Activated CD4-positive, alpha-beta memory T cell treated with anti-CD3 and anti-CD28 coated beads, Interleukin-2, amount 10 ng/mL, durations not matched to agents 7 days and 5 days (primary cell): ENCODE measurements around the gene DZIP1L. TPM values are rescaled to one million over a fixed set of nuclear protein-coding genes. Genes with fewer than 3 reads are reported as not detected.

Source experiments
- CTCF ChIA-PET: fragments of 350-600 bp; sonication (Branson Sonifier 250); formaldehyde crosslinking; loops from one replicate; lab custom pipeline; 2021; ENCODE audit warnings: antibody characterized with exemption, inconsistent platforms; lab: Charles Lee
- POLR2A ChIA-PET: fragments of 350-600 bp; sonication (Branson Sonifier 250); formaldehyde crosslinking; loops from one replicate; lab custom pipeline; 2021; ENCODE audit warnings: antibody characterized with exemption; lab: Charles Lee
- DNase-seq: peaks from one replicate; pipeline ENCODE4 v3.0.0-alpha.2; 2020
- H3K27ac Mint-ChIP-seq: one replicate; pipeline ENCODE4 v1.8.0; 2021; ENCODE audit warnings: mild to moderate bottlenecking, mixed read lengths
- H3K27me3 Mint-ChIP-seq: one replicate; pipeline ENCODE4 v1.8.0; 2021; ENCODE audit warnings: mixed read lengths
- H3K36me3 Mint-ChIP-seq: one replicate; pipeline ENCODE4 v1.8.0; 2021; ENCODE audit warnings: low read depth, mixed read lengths
- H3K4me1 Mint-ChIP-seq: one replicate; pipeline ENCODE4 v1.8.0; 2021; ENCODE audit warnings: mixed read lengths
- H3K4me3 Mint-ChIP-seq: one replicate; pipeline ENCODE4 v1.8.0; 2021; ENCODE audit warnings: mild to moderate bottlenecking, mixed read lengths
- H3K9me3 Mint-ChIP-seq: one replicate; pipeline ENCODE4 v1.8.0; 2021; ENCODE audit warnings: mixed read lengths
- total RNA-seq, 2 experiments: library from RNA; stranded (reverse); gene quantifications; one replicate each; pipeline ENCODE4 v1.2.3, GENCODE V29; 2021

DZIP1L gene
- total RNA-seq, 2 experiments from 2014 or later: 0.05 TPM; not detected in 1

DNA sequence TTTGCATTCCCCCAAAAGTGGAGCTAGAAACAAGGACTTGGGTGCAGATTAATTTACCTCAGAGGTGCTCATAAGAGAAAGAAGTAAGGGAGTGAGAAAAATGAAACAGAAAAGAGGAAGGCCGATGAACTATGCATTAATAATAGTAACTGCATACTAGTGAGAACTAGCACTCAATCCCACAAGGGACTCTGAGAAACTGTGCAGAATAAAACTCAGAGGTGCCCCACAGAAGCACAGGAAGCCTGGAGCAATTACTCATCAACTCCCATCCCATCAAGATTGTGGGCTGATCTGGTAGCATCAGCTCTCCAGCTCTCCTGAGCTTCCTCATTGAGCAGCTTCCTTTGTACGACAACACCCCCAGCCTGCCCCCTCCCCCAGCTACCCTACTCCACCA lies 54.6 kb downstream of the DZIP1L start:
- H3K27ac Mint-ChIP-seq: no peak overlapping the region
- CTCF ChIA-PET: interaction anchor here (1.2 to 1.5 kb wide), 2 partner anchors 9 to 10 kb away, joined by 3 to 5 read pairs; no protein-coding TSS in a partner anchor
- DNase-seq: no peak
- H3K9me3 Mint-ChIP-seq: no peaks in the 10 kb centered on the region
- POLR2A ChIA-PET: no interaction called here
- H3K4me3 Mint-ChIP-seq: no peak overlapping the region
- peaks cover 31% of the 10 kb centered on the region for H3K27me3 Mint-ChIP-seq
- peaks cover 9% of the 10 kb centered on the region for H3K4me1 Mint-ChIP-seq
- no peaks in the 10 kb centered on the region for H3K36me3 Mint-ChIP-seq

DNA sequence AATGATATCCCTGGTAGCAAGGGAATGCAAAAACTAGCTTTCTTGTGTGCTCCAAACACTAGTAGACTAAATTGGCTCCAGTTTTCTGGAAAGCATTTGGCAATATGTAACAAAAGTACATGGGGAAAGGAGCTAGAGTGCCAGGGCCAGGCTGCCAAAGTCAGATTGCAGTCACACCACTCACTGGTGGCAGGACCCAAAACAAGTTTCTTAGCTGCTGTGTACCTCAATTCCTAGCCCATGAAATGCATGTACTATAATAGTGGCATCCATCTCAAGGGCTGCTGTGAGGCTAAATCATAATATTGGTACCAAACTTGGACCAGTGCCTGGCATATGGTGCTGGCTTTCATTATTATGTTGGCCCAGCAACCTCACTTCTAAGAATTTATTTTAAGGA lies 56.1 kb downstream of the DZIP1L start:
- H3K9me3 Mint-ChIP-seq: no peaks in the 10 kb centered on the region
- H3K27ac Mint-ChIP-seq: no peak overlapping the region
- H3K27me3 Mint-ChIP-seq: peaks cover 35% of the 10 kb centered on the region
- H3K4me3 Mint-ChIP-seq: no peak overlapping the region
- H3K36me3 Mint-ChIP-seq: no peaks in the 10 kb centered on the region
- ChIA-PET CTCF (no interaction called here), POLR2A (no interaction called here)
- no peaks in the 10 kb centered on the region for H3K4me1 Mint-ChIP-seq
- no peak for DNase-seq

DNA sequence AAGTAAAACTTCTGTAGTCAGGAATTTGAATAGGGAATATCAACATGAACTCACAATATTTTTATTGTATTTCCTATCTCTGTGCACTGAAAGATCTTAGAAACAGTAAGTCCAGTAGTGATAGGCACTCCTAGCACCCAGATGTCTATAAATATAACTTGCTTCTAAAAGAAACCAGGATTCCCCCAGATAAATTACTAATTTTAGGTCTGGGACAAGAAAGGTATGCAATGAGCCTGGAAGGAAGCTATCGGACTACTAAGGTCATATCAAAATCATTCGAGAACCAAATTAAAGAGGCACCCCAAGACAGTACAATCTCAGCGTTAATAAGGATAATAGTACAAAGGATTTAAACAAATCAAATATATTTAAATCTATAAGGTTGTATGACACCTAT lies 58.0 kb downstream of the DZIP1L start:
- Mint-ChIP-seq H3K9me3 (no peaks in the 10 kb centered on the region), H3K27ac (no peak overlapping the region), H3K4me3 (no peak overlapping the region), H3K4me1 (no peaks in the 10 kb centered on the region), H3K27me3 (peaks cover 34% of the 10 kb centered on the region), H3K36me3 (no peaks in the 10 kb centered on the region)
- ChIA-PET CTCF (interaction anchor here (0.8 to 1.0 kb wide), 3 partner anchors 10 to 14 kb away, joined by 3 read pairs; no protein-coding TSS in a partner anchor), POLR2A (no interaction called here)
- no peak for DNase-seq

DNA sequence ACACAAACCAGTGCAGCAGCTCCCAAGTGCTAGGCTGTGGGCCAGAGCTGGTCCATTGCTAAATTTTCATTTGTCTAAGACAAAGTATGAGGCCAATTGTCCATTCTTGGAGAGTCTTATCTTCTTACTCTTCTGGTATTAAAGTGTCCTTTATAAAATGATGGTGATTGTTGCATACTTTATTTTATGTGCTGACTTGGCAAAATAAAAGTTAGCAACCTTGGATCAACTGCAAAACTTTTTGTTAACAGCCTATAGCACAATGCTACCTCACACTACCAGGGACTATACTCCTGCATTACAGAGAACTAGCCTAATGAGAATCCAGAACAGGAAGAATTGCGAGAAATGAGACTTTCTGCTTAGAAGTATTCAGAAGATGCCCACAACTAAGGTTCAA lies 61.4 kb downstream of the DZIP1L start:
- no peaks in the 10 kb centered on the region for H3K4me1 Mint-ChIP-seq
- H3K27ac Mint-ChIP-seq: no peak overlapping the region
- ChIA-PET CTCF (interaction anchor here (0.7 to 1.4 kb wide), 2 partner anchors 13 to 1521 kb away, joined by 3 to 4 read pairs; no protein-coding TSS in a partner anchor), POLR2A (no interaction called here)
- no peaks in the 10 kb centered on the region for H3K9me3 Mint-ChIP-seq
- no peak for DNase-seq
- no peaks in the 10 kb centered on the region for H3K36me3 Mint-ChIP-seq
- peaks cover 29% of the 10 kb centered on the region for H3K27me3 Mint-ChIP-seq
- no peak overlapping the region for H3K4me3 Mint-ChIP-seq

DNA sequence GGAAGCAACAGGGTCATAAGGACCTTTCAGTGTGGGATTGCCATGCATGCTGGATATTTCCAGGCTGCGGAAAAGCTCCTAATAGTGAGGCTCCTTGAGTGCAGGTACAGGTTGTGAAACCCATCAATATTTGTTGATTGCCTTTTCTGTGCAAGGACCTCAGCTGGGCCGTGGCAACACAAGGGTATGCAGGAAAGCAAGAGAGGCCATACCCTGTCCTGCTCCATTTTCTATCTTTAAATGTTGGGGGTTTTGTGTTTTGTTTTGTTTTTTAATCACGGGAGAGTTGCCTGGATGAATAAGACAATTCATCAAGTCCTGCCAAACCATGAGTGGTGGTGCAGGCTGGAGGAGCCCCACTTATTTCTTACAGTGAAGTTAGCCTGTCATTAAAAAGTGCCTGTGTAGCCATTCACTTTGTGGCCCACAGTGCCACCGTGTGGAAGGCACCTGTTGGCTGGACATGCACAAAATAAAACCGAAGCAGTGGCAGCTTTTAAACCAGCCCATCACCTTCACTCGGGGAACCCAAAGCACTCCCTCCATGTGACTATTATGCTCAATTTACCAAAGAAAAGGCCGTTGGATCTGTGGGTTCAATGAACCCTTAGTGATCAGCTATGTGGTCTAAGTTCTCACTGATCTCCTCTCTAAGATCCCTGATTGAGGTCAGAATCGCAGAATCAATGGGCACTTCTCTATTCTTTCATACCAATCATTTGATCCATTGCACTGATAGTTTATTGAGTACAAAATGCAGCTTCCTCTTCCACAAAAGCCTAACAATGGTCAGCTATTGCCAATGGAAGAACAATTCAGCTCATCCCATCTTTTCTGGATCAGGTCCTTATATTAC lies 63.2 kb downstream of the DZIP1L start:
- Mint-ChIP-seq H3K4me3 (no peak overlapping the region), H3K27me3 (peaks cover 22% of the 10 kb centered on the region), H3K27ac (no peak overlapping the region), H3K4me1 (no peaks in the 10 kb centered on the region), H3K9me3 (no peaks in the 10 kb centered on the region), H3K36me3 (no peaks in the 10 kb centered on the region)
- ChIA-PET POLR2A (interaction anchor here (1.1 kb wide), 1 partner anchor 14 kb away, joined by 5 read pairs; no protein-coding TSS in a partner anchor), CTCF (interaction anchor here (0.9 kb wide), 1 partner anchor 943 kb away, joined by 3 read pairs; no protein-coding TSS in a partner anchor)
- DNase-seq: no peak

DNA sequence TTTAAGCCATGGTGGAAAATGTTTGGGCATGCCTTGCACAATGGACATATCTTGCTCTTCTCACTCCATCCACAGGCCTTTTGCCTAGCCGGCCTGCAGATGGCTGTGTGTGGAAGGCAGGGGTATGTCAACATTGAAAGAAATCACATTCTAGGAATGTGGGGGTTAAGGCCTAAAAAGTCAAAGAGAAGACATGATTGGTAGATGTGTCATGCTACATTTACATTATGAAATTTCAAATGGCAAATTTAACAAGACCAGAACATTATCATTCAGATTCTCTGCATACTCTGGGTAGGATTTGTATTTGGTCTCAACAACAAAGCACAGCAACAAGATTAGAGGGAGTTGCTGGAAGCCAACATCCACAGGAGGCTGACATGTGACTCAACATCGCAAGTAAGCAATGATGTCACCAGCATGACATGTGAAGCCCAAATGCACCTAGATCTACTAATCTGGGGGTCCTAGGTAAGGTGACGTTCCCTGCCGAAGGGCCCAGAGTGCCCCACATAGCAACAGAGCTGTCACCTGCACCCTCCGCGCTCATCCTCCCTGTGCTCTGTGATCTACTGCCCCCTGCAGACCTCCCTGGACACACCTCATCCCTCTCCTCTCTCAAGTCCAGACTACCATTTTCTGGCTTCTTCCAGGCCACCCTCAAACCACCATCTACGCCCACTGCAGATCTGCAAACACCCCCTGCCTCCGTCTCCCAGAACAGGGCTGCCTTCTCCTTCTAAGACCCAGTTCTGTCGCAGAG lies 66.1 kb downstream of the DZIP1L start:
- H3K27me3 Mint-ChIP-seq: peaks cover 13% of the 10 kb centered on the region
- no peaks in the 10 kb centered on the region for H3K9me3 Mint-ChIP-seq
- POLR2A ChIA-PET: no interaction called here
- H3K4me1 Mint-ChIP-seq: no peaks in the 10 kb centered on the region
- no peaks in the 10 kb centered on the region for H3K36me3 Mint-ChIP-seq
- CTCF ChIA-PET: no interaction called here
- no peak for DNase-seq
- H3K27ac Mint-ChIP-seq: no peak overlapping the region
- H3K4me3 Mint-ChIP-seq: no peak overlapping the region

DNA sequence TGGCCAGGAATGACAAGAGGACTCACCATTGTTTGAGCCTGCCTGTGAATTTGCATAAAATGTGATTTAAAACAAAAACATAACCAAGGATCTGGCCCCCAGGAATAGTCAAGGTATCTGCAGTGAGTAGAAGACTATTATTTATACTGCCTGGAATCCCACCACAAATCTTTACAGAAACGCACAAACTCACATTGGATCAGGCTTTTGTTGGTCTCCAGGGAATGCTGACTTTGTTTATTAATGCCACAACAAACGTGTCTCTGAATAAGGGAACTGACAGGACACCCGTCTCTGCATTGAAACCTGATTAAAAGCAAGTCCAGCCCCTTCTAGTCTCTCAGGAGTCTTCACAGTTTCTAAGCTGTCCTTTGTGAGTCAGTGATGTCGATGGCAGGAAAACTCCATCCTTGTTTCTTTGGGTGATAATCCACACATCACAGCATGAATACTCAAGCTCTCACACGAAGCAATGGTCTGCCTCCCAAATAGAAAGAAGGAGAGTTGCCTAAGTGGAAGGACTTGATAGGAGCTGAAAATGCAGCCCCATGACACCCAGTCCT lies 67.7 kb downstream of the DZIP1L start:
- no peaks in the 10 kb centered on the region for H3K9me3 Mint-ChIP-seq

DNA sequence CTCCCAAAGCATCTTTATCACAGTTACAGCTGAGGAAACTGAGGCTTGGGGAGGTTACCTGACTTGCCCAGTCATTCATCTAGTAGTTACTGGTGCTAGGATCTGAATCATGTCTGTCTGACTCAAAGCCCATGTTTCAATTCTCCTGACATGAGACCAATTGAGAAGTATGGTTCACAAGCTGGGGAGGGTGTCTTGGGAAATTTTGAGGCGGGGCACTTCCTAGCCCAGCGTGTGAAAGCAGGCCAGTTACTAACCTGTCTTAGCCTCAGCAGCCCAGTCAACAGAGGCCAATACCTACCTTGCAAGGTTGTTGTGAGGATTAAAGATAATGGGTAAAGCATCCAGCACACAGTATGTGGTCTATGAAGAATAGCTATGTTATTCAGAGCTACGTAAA lies 68.5 kb downstream of the DZIP1L start:
- Mint-ChIP-seq H3K27me3 (peaks cover 9% of the 10 kb centered on the region), H3K4me1 (no peaks in the 10 kb centered on the region), H3K36me3 (no peaks in the 10 kb centered on the region), H3K9me3 (no peaks in the 10 kb centered on the region), H3K27ac (no peak overlapping the region), H3K4me3 (no peak overlapping the region)
- ChIA-PET CTCF (no interaction called here), POLR2A (no interaction called here)
- no peak for DNase-seq

More for the DNA sequence above, 67.7 kb downstream of the DZIP1L start:
- Mint-ChIP-seq H3K4me1 (no peaks in the 10 kb centered on the region), H3K36me3 (no peaks in the 10 kb centered on the region), H3K27me3 (peaks cover 10% of the 10 kb centered on the region), H3K4me3 (no peak overlapping the region), H3K27ac (no peak overlapping the region)
- CTCF ChIA-PET: no interaction called here
- POLR2A ChIA-PET: no interaction called here
- DNase-seq: no peak

DNA sequence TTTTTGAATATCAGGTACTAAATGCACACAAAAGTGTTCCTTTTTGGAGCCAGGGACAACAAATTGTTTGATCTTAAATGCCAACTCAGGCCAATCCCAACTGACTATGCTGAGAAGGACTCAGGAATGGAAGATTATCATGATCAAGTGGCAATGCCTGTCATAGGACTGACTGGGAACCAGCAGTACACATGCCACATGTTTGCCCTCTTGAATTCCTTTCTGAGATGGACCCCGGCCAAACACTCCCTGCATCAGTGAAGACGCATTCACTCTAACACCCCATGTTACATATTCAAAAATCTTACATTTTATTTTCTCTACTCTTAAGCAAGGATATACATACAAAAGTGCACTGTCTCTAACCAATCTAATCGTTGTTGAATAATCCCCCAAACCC lies 69.3 kb downstream of the DZIP1L start:
- Mint-ChIP-seq H3K4me1 (no peaks in the 10 kb centered on the region), H3K27ac (no peak overlapping the region), H3K4me3 (no peak overlapping the region), H3K9me3 (no peaks in the 10 kb centered on the region), H3K27me3 (peaks cover 14% of the 10 kb centered on the region), H3K36me3 (no peaks in the 10 kb centered on the region)
- POLR2A ChIA-PET: no interaction called here
- DNase-seq: no peak
- CTCF ChIA-PET: no interaction called here

DNA sequence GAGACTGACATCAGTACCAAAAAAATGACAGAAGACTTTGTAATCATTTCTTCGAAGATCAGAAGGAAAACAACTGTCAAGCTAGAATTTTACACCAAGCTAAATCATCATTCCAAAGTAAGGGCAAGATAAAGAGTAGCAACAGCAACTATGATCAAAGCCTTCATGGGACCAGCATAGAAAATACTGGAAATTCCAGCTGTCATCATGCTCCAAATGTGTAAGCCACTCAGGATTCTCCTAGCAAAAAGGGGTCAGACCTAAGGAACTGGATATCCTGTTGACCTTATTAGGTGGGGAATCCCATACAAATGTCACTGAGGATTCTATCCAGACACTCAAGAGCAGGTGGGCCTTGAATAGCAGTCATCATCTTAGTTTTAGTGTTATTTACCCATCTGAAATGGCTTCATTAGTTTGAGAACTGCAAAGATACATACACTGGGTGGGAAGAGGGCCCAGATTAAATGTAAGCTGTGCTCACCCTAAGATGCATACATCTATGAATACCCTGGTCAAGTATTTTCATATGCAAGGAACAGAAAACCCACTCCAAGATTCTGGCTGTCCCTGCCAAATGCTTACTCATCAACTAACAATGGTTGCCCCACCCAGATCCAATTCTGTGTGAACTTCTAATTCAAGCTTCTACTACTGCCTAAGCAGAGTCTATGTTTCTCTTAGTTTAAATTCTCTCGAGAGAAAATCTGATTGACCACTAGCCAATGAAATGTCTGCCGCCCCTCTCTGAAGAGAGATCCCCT lies 72.0 kb downstream of the DZIP1L start:
- Mint-ChIP-seq H3K9me3 (no peaks in the 10 kb centered on the region), H3K27ac (no peak overlapping the region), H3K4me1 (no peaks in the 10 kb centered on the region), H3K36me3 (no peaks in the 10 kb centered on the region), H3K27me3 (peaks cover 26% of the 10 kb centered on the region), H3K4me3 (no peak overlapping the region)
- ChIA-PET POLR2A (no interaction called here), CTCF (no interaction called here)
- no peak for DNase-seq

DNA sequence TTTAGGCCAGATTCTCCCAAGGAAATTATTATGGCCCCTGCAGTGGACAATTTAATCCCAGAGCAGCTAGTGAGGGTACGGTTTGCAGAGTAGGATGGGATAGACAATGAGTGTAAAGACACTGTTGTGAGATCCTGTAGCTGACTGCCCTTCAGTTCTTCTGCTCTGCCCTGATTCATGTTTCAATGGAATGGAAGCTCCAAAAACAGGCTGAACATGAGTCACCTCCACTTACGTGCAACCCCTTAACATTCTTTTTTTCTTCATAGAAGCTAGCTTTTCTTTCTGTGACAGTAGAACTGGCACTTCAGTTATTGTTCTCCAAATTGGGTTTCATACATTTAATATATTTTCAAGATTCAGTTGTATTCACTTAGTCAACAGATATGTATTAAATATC lies 73.4 kb downstream of the DZIP1L start:
- ChIA-PET POLR2A (no interaction called here), CTCF (no interaction called here)
- Mint-ChIP-seq H3K9me3 (no peaks in the 10 kb centered on the region), H3K4me3 (no peak overlapping the region), H3K4me1 (no peaks in the 10 kb centered on the region), H3K27ac (no peak overlapping the region), H3K27me3 (peaks cover 32% of the 10 kb centered on the region), H3K36me3 (no peaks in the 10 kb centered on the region)
- no peak for DNase-seq

DNA sequence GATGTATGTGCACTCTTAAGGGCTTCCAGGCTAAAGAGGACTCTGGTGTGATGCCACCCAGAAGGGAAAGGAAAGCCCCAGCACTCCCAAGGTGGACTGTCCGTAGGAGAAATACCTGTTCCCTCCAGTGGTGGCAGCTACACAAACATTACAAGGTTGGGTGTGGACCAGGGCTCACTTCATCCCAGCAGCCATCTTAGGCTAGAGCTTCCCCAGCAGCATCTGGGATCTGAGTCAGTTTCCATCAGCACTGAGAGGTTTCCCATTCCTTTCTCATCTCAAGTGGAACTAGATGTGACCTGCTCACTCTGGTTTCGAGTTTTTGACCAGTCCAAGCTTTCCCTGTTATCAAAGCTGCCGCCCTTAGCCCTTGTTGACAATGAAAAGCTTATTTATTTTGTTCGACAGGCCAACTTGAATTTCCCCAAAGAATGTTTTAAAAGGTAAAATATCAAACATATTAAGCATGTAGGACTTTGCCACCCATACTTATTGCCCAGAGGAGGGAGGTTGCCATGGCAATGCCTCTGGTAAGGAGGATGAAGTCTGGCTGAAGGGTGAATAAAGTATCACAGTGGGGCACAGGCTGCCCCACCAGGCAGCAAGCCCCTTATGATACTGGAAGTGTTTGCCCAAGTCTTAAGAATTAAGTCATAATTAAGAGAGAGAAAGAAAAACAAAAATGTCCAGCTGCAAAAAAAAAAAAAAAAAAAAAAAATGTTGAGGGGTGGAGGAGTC lies 76.5 kb downstream of the DZIP1L start:
- H3K36me3 Mint-ChIP-seq: no peaks in the 10 kb centered on the region

More for the DNA sequence above, 76.5 kb downstream of the DZIP1L start:
- H3K27ac Mint-ChIP-seq: no peak overlapping the region
- no peak overlapping the region for H3K4me3 Mint-ChIP-seq
- peaks cover 37% of the 10 kb centered on the region for H3K27me3 Mint-ChIP-seq
- no peaks in the 10 kb centered on the region for H3K4me1 Mint-ChIP-seq
- CTCF ChIA-PET: interaction anchor here (0.6 kb wide), 1 partner anchor 19 kb away, joined by 5 read pairs; no protein-coding TSS in a partner anchor
- POLR2A ChIA-PET: no interaction called here
- no peak for DNase-seq
- no peaks in the 10 kb centered on the region for H3K9me3 Mint-ChIP-seq
